Panc1 (cell line): Measurements from ENCODE around the gene KIAA1614. TPM values are rescaled to one million over a fixed set of nuclear protein-coding genes. Genes with fewer than 3 reads are reported as not detected.

Source experiments
- ATAC-seq: fragments of 200-7000 bp; cut with Tn5 transposase; 2 replicates; pipeline ENCODE4 v1.9.1; 2020; ENCODE audit warnings: mild to moderate bottlenecking, moderate library complexity
- BruUV-seq: library from RNA; stranded (reverse); fragments of 400-500 nt; replicated peaks from 2 replicates; lab custom pipeline; 2021; lab: Mats Ljungman, UMichigan
- CTCF ChIA-PET: fragments of 300-600 bp; sonication (Branson Sonifier 250); formaldehyde crosslinking; loops from one replicate; lab custom pipeline; 2022; ENCODE audit warnings: antibody characterized with exemption; lab: Charles Lee
- POLR2A ChIA-PET: fragments of 300-600 bp; sonication (Branson Sonifier 250); formaldehyde crosslinking; loops from one replicate; lab custom pipeline; 2022; ENCODE audit warnings: antibody characterized with exemption; lab: Charles Lee
- DNase-seq: peaks from one replicate; pipeline ENCODE4 v3.0.0-alpha.2; 2010; ENCODE audit warnings: low read depth, low spot score
- H3K27ac ChIP-seq: 2 replicates; pipeline ENCODE4 v1.5.1; 2011; ENCODE audit warnings: mild to moderate bottlenecking, low read length, inconsistent platforms
- H3K27me3 ChIP-seq: fragments of 200-500 bp; sonication (Bioruptor generic); 2 replicates; pipeline ENCODE4 v1.6.0; 2014; ENCODE audit warnings: low read length, inconsistent platforms; ENCODE audit not compliant: control insufficient read depth, insufficient read depth
- H3K36me3 ChIP-seq: fragments of 200-500 bp; sonication (Bioruptor generic); 2 replicates; pipeline ENCODE4 v1.5.1; 2014; ENCODE audit warnings: inconsistent platforms, mild to moderate bottlenecking, low read length, moderate library complexity; ENCODE audit not compliant: control insufficient read depth, insufficient read depth
- H3K4me1 ChIP-seq: 2 replicates; pipeline ENCODE4 v1.5.1; 2011; ENCODE audit warnings: inconsistent platforms, mild to moderate bottlenecking, low read length, moderate library complexity; ENCODE audit not compliant: control insufficient read depth, insufficient read depth
- H3K4me3 ChIP-seq, 2 experiments: 2 replicates each; pipeline ENCODE4 v1.5.1; 2011 to 2012; ENCODE audit warnings: low read depth in 2 of 2, low read length in 2 of 2, mild to moderate bottlenecking in 2 of 2, inconsistent platforms in 1 of 2, moderate library complexity in 1 of 2
- H3K9me3 ChIP-seq: fragments of 200-500 bp; sonication (Bioruptor generic); 2 replicates; pipeline ENCODE4 v1.5.1; 2014; ENCODE audit warnings: low read depth, mild to moderate bottlenecking, inconsistent platforms, low read length, moderate library complexity; ENCODE audit not compliant: control insufficient read depth, insufficient read depth
- POLR2AphosphoS5 ChIP-seq: IDR thresholded peaks from 2 replicates; pipeline ENCODE4 v1.6.1; 2012; ENCODE audit warnings: mild to moderate bottlenecking, low read depth, low read length, moderate library complexity
- REST ChIP-seq, 2 experiments: IDR thresholded peaks; 2 replicates each; pipeline ENCODE4 v1.6.1; 2011 to 2012; ENCODE audit warnings: low read depth in 2 of 2, control low read depth in 1 of 2, low read length in 1 of 2, mild to moderate bottlenecking in 1 of 2, moderate library complexity in 1 of 2; ENCODE audit not compliant: insufficient read depth in 1 of 2
- SIN3A ChIP-seq: IDR thresholded peaks from 2 replicates; pipeline ENCODE4 v1.6.1; 2012; ENCODE audit warnings: low read depth, mild to moderate bottlenecking, low read length, moderate library complexity, borderline replicate concordance; ENCODE audit not compliant: insufficient read depth
- TCF7L2 ChIP-seq: IDR thresholded peaks from 2 replicates; pipeline ENCODE4 v1.6.1; 2011; ENCODE audit warnings: mild to moderate bottlenecking, low read depth, low read length, inconsistent platforms
- in situ Hi-C: cut with HindIII; loops from 2 replicates; pipeline ENCODE4 v1.10.0; 2016; ENCODE audit warnings: low sequenced_read_pairs, low pct_unique_long_range_greater_than_20kb
- intact Hi-C: fragments of 100-400 bp; cut with micrococcal nuclease; formaldehyde crosslinking; loops from one replicate; pipeline ENCODE4 v1.10.0; 2022; ENCODE audit not compliant: unreplicated experiment
- total RNA-seq: library from RNA; stranded (reverse); gene quantifications from one replicate; pipeline ENCODE4 v1.2.1, GENCODE V29; 2021; ENCODE audit not compliant: unreplicated experiment
- TF ChIP-seq, protein P1 (sequence below): fragments of 450-650 bp; IDR thresholded peaks from 2 replicates; pipeline ENCODE4 v1.5.1; 2017; ENCODE audit warnings: mild to moderate bottlenecking

Gene KIAA1614
- total RNA-seq, 1 experiment from 2014 or later, result 0.80 TPM

GRCh38 chr1:180918519-180918918 lies 5.8 kb downstream of the KIAA1614 start:
- CTCF ChIA-PET, result no interaction called here
- DNase-seq (no peak), ATAC-seq (no peak)
- no peaks in the 10 kb centered on the region for H3K9me3 ChIP-seq
- intact Hi-C loops (no loop called here), in situ Hi-C loops (no loop called here)
- POLR2A ChIA-PET, result no interaction called here
- no peaks in the 10 kb centered on the region for H3K36me3 ChIP-seq
- H3K27me3 ChIP-seq, result no peaks in the 10 kb centered on the region
- H3K4me3 ChIP-seq, result no peak overlapping the region
- no peak overlapping the region for H3K27ac ChIP-seq
- no TSS peak for BruUV-seq
- no peaks in the 10 kb centered on the region for H3K4me1 ChIP-seq
- TF ChIP-seq SIN3A (no peak), TCF7L2 (no peak), REST (IDR thresholded peaks at IDR 0.05; ENCODE audit: insufficient read depth in 1 of 2, low read depth in 2 of 2, low read length in 1 of 2) (no peak), POLR2AphosphoS5 (no peak)
- TF ChIP-seq, protein P1, sequence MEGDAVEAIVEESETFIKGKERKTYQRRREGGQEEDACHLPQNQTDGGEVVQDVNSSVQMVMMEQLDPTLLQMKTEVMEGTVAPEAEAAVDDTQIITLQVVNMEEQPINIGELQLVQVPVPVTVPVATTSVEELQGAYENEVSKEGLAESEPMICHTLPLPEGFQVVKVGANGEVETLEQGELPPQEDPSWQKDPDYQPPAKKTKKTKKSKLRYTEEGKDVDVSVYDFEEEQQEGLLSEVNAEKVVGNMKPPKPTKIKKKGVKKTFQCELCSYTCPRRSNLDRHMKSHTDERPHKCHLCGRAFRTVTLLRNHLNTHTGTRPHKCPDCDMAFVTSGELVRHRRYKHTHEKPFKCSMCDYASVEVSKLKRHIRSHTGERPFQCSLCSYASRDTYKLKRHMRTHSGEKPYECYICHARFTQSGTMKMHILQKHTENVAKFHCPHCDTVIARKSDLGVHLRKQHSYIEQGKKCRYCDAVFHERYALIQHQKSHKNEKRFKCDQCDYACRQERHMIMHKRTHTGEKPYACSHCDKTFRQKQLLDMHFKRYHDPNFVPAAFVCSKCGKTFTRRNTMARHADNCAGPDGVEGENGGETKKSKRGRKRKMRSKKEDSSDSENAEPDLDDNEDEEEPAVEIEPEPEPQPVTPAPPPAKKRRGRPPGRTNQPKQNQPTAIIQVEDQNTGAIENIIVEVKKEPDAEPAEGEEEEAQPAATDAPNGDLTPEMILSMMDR, result no peak

GRCh38 chr1:180919183-180919700 lies 6.5 kb downstream of the KIAA1614 start:
- no peaks in the 10 kb centered on the region for H3K36me3 ChIP-seq
- no peak overlapping the region for H3K4me3 ChIP-seq
- in situ Hi-C loops, result no loop called here
- TF ChIP-seq SIN3A (no peak), REST (IDR thresholded peaks at IDR 0.05; ENCODE audit: insufficient read depth in 1 of 2, low read depth in 2 of 2, low read length in 1 of 2) (no peak), POLR2AphosphoS5 (no peak)
- TF ChIP-seq, protein P1, result no peak
- no TSS peak for BruUV-seq
- CTCF ChIA-PET, result no interaction called here
- no peaks in the 10 kb centered on the region for H3K4me1 ChIP-seq
- no peak overlapping the region for H3K27ac ChIP-seq
- POLR2A ChIA-PET, result no interaction called here
- no peaks in the 10 kb centered on the region for H3K9me3 ChIP-seq
- H3K27me3 ChIP-seq, result no peaks in the 10 kb centered on the region
- DNase-seq (no peak), ATAC-seq (no peak)
- intact Hi-C loops, result no loop called here
